PC-3 (cell line): ENCODE results near the gene ARHGEF16. TPM values are rescaled to one million over a fixed set of nuclear protein-coding genes. Genes with fewer than 3 reads are reported as not detected.
A peak's percentile ranks its signal among the peaks of the same experiment; 100 is the strongest.

Experiments
- ATAC-seq: fragments of 200-7000 bp; cut with Tn5 transposase; 2 replicates; pipeline ENCODE4 v1.9.1; 2020; ENCODE audit warnings: mild to moderate bottlenecking, moderate library complexity
- BruUV-seq: library from RNA; stranded (reverse); fragments of 400-500 nt; replicated peaks from 2 replicates; lab custom pipeline; 2021; lab: Mats Ljungman, UMichigan
- CTCF ChIA-PET: fragments of 300-600 bp; sonication (Branson Sonifier 250); formaldehyde crosslinking; loops from one replicate; lab custom pipeline; 2022; ENCODE audit warnings: antibody characterized with exemption; lab: Charles Lee
- POLR2A ChIA-PET: fragments of 300-600 bp; sonication (Branson Sonifier 250); formaldehyde crosslinking; loops from one replicate; lab custom pipeline; 2022; ENCODE audit warnings: antibody characterized with exemption; ENCODE audit not compliant: unreplicated experiment; lab: Charles Lee
- DNase-seq: peaks from one replicate; pipeline ENCODE4 v3.0.0-alpha.2; 2015
- H2AFZ ChIP-seq: fragments of 300-600 bp; sonication (generic); 2 replicates; pipeline ENCODE4 v1.6.0; 2016; ENCODE audit warnings: antibody characterized with exemption, low read length
- H3F3A ChIP-seq: fragments of 300-600 bp; sonication (generic); one replicate; pipeline ENCODE4 v1.6.0; 2017; ENCODE audit warnings: antibody characterized with exemption, low read length, control low read depth, mild to moderate bottlenecking; ENCODE audit not compliant: unreplicated experiment
- H3K27ac ChIP-seq: fragments of 300-600 bp; sonication (generic); 2 replicates; pipeline ENCODE4 v1.5.1; 2016; ENCODE audit warnings: mild to moderate bottlenecking, low read length
- H3K27me3 ChIP-seq: fragments of 300-600 bp; sonication (generic); 2 replicates; pipeline ENCODE4 v1.6.1; 2016; ENCODE audit warnings: low read length, mixed read lengths
- H3K36me3 ChIP-seq: fragments of 300-600 bp; sonication (generic); 2 replicates; pipeline ENCODE4 v1.6.1; 2016; ENCODE audit warnings: low read depth, mixed run types, low read length, mixed read lengths
- H3K4me1 ChIP-seq: fragments of 300-600 bp; sonication (generic); 2 replicates; pipeline ENCODE4 v1.5.1; 2016; ENCODE audit warnings: low read length; ENCODE audit not compliant: insufficient read depth
- H3K4me2 ChIP-seq: fragments of 300-600 bp; sonication (generic); 2 replicates; pipeline ENCODE4 v1.6.0; 2016; ENCODE audit warnings: low read length
- H3K4me3 ChIP-seq: fragments of 300-600 bp; sonication (generic); 2 replicates; pipeline ENCODE4 v1.5.1; 2016; ENCODE audit warnings: mild to moderate bottlenecking, low read length, mixed read lengths
- H3K79me2 ChIP-seq: fragments of 300-600 bp; sonication (generic); 2 replicates; pipeline ENCODE4 v1.6.1; 2017; ENCODE audit warnings: low read length, mixed read lengths
- H3K9ac ChIP-seq: fragments of 300-600 bp; sonication (generic); 2 replicates; pipeline ENCODE4 v1.6.0; 2016; ENCODE audit warnings: mild to moderate bottlenecking, low read length
- H3K9me2 ChIP-seq: fragments of 300-600 bp; sonication (generic); replicated peaks from 2 replicates; pipeline ENCODE4 v1.6.1; 2016; ENCODE audit warnings: mixed run types, low read length, mixed read lengths
- H3K9me3 ChIP-seq: fragments of 300-600 bp; sonication (generic); 2 replicates; pipeline ENCODE4 v1.6.1; 2016; ENCODE audit warnings: low read length, mixed read lengths
- H4K20me1 ChIP-seq: fragments of 300-600 bp; sonication (generic); 2 replicates; pipeline ENCODE4 v1.6.1; 2016; ENCODE audit warnings: low read length, mixed read lengths
- EZH2 ChIP-seq: fragments of 300-600 bp; sonication (generic); IDR thresholded peaks from one replicate; pipeline ENCODE4 v1.6.1; 2017; ENCODE audit warnings: antibody characterized with exemption, mild to moderate bottlenecking, low read length; ENCODE audit not compliant: unreplicated experiment
- EZH2phosphoT487 ChIP-seq: fragments of 300-600 bp; sonication (generic); IDR thresholded peaks from 2 replicates; pipeline ENCODE4 v1.6.1; 2018; ENCODE audit warnings: mild to moderate bottlenecking, antibody characterized with exemption, low read length, borderline replicate concordance
- intact Hi-C: fragments of 100-400 bp; cut with micrococcal nuclease; formaldehyde crosslinking; loops from 2 replicates; pipeline ENCODE4 v1.9.0; 2023
- total RNA-seq: library from RNA; depleted of rRNA; stranded (reverse); fragments of >200 nt; gene quantifications from 2 replicates; pipeline ENCODE4 v1.2.3, GENCODE V29; 2014
- TF ChIP-seq, protein P1 (sequence below): fragments of 300-600 bp; sonication (generic); conservative IDR thresholded peaks from 2 replicates; pipeline ENCODE4 v1.5.1; 2017; ENCODE audit warnings: antibody characterized with exemption, low read depth, mild to moderate bottlenecking, low read length

The ARHGEF16 gene
- total RNA-seq, 1 experiment from 2014 or later = 54.3 TPM

GRCh38 chr1:3410142-3410925 lies 44.1 kb upstream of the ARHGEF16 start:
- TF ChIP-seq EZH2phosphoT487 (no peak), EZH2 (no peak)
- TF ChIP-seq, protein P1, sequence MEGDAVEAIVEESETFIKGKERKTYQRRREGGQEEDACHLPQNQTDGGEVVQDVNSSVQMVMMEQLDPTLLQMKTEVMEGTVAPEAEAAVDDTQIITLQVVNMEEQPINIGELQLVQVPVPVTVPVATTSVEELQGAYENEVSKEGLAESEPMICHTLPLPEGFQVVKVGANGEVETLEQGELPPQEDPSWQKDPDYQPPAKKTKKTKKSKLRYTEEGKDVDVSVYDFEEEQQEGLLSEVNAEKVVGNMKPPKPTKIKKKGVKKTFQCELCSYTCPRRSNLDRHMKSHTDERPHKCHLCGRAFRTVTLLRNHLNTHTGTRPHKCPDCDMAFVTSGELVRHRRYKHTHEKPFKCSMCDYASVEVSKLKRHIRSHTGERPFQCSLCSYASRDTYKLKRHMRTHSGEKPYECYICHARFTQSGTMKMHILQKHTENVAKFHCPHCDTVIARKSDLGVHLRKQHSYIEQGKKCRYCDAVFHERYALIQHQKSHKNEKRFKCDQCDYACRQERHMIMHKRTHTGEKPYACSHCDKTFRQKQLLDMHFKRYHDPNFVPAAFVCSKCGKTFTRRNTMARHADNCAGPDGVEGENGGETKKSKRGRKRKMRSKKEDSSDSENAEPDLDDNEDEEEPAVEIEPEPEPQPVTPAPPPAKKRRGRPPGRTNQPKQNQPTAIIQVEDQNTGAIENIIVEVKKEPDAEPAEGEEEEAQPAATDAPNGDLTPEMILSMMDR = peak; percentile 91
- Histone ChIP-seq H3K9me3 (no peaks in the 10 kb centered on the region), H3K4me3 (no peak overlapping the region), H3K4me1 (no peaks in the 10 kb centered on the region), H3K9me2 (no peaks in the 10 kb centered on the region), H3K36me3 (no peaks in the 10 kb centered on the region), H3K27me3 (peaks cover 84% of the 10 kb centered on the region), H3K79me2 (no peaks in the 10 kb centered on the region), H3K27ac (no peak overlapping the region), H2AFZ (no peak overlapping the region), H3K4me2 (no peak overlapping the region), H4K20me1 (no peaks in the 10 kb centered on the region), H3F3A (no peaks in the 10 kb centered on the region), H3K9ac (no peak overlapping the region)
- ATAC-seq (peak; percentile 90), DNase-seq (peak; percentile 80)
- CTCF ChIA-PET = no interaction called here
- intact Hi-C loops = loop anchor here (5.0 kb wide), 1 partner anchor 343 kb away; the partner anchor contains the start of gene PRDM16
- BruUV-seq = no TSS peak
- POLR2A ChIA-PET = interaction anchor here (1.0 kb wide), 1 partner anchor 536 kb away, joined by 3 read pairs; no protein-coding TSS in a partner anchor

DNA sequence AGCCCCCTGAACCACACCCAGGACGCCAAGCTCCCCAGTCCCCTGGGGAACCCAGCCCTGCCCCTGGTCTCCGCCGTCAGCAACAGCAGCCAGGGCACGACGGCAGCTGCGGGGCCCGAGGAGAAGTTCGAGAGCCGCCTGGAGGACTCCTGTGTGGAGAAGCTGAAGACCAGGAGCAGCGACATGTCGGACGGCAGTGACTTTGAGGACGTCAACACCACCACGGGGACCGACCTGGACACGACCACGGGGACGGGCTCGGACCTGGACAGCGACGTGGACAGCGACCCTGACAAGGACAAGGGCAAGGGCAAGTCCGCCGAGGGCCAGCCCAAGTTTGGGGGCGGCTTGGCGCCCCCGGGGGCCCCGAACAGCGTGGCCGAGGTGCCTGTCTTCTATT lies 42.7 kb upstream of the ARHGEF16 start:
- TF ChIP-seq EZH2phosphoT487 (no peak), EZH2 (no peak)
- TF ChIP-seq, protein P1 = no peak
- ATAC-seq (no peak), DNase-seq (no peak)
- no peak overlapping the region for H3K9ac ChIP-seq
- intact Hi-C loops = loop anchor here (5.0 kb wide), 1 partner anchor 345 kb away; the partner anchor contains the start of gene PRDM16
- CTCF ChIA-PET = no interaction called here
- no peaks in the 10 kb centered on the region for H3F3A ChIP-seq
- H3K36me3 ChIP-seq = no peaks in the 10 kb centered on the region
- BruUV-seq = no TSS peak
- no peaks in the 10 kb centered on the region for H3K4me1 ChIP-seq
- no peak overlapping the region for H3K27ac ChIP-seq
- no peaks in the 10 kb centered on the region for H3K9me2 ChIP-seq
- H3K79me2 ChIP-seq = no peaks in the 10 kb centered on the region
- no peaks in the 10 kb centered on the region for H3K9me3 ChIP-seq
- H4K20me1 ChIP-seq = no peaks in the 10 kb centered on the region
- no peak overlapping the region for H3K4me3 ChIP-seq
- POLR2A ChIA-PET = no interaction called here
- H2AFZ ChIP-seq = no peak overlapping the region
- H3K4me2 ChIP-seq = no peak overlapping the region
- H3K27me3 ChIP-seq = peaks cover 85% of the 10 kb centered on the region

GRCh38 chr1:3412376-3412775 lies 42.1 kb upstream of the ARHGEF16 start:
- Histone ChIP-seq H3F3A (no peaks in the 10 kb centered on the region), H3K9ac (no peak overlapping the region), H3K9me2 (no peaks in the 10 kb centered on the region), H3K4me1 (no peaks in the 10 kb centered on the region), H3K27me3 (peaks cover 84% of the 10 kb centered on the region), H3K4me2 (no peak overlapping the region), H3K36me3 (no peaks in the 10 kb centered on the region), H3K9me3 (no peaks in the 10 kb centered on the region), H2AFZ (no peak overlapping the region), H3K27ac (no peak overlapping the region), H3K79me2 (no peaks in the 10 kb centered on the region), H4K20me1 (no peaks in the 10 kb centered on the region), H3K4me3 (no peak overlapping the region)
- DNase-seq (no peak), ATAC-seq (no peak)
- intact Hi-C loops = loop anchor here (5.0 kb wide), 1 partner anchor 345 kb away; the partner anchor contains the start of gene PRDM16
- CTCF ChIA-PET = no interaction called here
- BruUV-seq = no TSS peak
- TF ChIP-seq EZH2phosphoT487 (no peak), EZH2 (no peak)
- TF ChIP-seq, protein P1 = no peak
- POLR2A ChIA-PET = no interaction called here
